ENCODE measurements around the gene FAM136A.
"Not testable (repeated sequence)": the region's sequence is repeated elsewhere in the genome, so short reads cannot be mapped to it uniquely, and the experiment has no call there.

Gene FAM136A

GRCh38 chr2:70303186-70303585, 1.3 kb upstream of the FAM136A start:
- DNase-seq, result no peak
- in situ Hi-C loops (cut with MboI; ENCODE audit: low pct_unique_long_range_greater_than_20kb, low sequenced_read_pairs), result loop anchor here (25.0 kb wide), 1 partner anchor 334 kb away; no protein-coding TSS in a partner anchor

- not testable (repeated sequence) for DNase-seq
- in situ Hi-C loops (cut with MboI; ENCODE audit: low pct_unique_long_range_greater_than_20kb, low sequenced_read_pairs), result loop anchor here (25.0 kb wide), 1 partner anchor 335 kb away; no protein-coding TSS in a partner anchor
Measured at GRCh38 chr2:70302195-70302546, 304 bp upstream of the FAM136A start.

- no peak for DNase-seq
- in situ Hi-C loops (cut with MboI; ENCODE audit: low pct_unique_long_range_greater_than_20kb, low sequenced_read_pairs), result loop anchor here (25.0 kb wide), 1 partner anchor 336 kb away; no protein-coding TSS in a partner anchor
Measured at GRCh38 chr2:70300771-70301343, 1.0 kb downstream of the FAM136A start.

- in situ Hi-C loops (cut with MboI; ENCODE audit: low pct_unique_long_range_greater_than_20kb, low sequenced_read_pairs); DNase-seq: not testable (repeated sequence)
Measured at GRCh38 chr2:70297828-70298227, 4.0 kb downstream of the FAM136A start.

- no peak for DNase-seq
- in situ Hi-C loops (cut with MboI; ENCODE audit: low pct_unique_long_range_greater_than_20kb, low sequenced_read_pairs), result no loop called here
Measured at GRCh38 chr2:70283500-70284191, 18.2 kb downstream of the FAM136A start.

- in situ Hi-C loops (cut with MboI; ENCODE audit: low pct_unique_long_range_greater_than_20kb, low sequenced_read_pairs), result no loop called here
- DNase-seq, result no peak
Measured at GRCh38 chr2:70282439-70282838, 19.4 kb downstream of the FAM136A start.

- in situ Hi-C loops (cut with MboI; ENCODE audit: low pct_unique_long_range_greater_than_20kb, low sequenced_read_pairs), result no loop called here
- no peak for DNase-seq
Measured at GRCh38 chr2:70280242-70280798, 21.5 kb downstream of the FAM136A start.

GRCh38 chr2:70270323-70270722, 31.5 kb downstream of the FAM136A start:
- no peak for DNase-seq
- in situ Hi-C loops (cut with MboI; ENCODE audit: low pct_unique_long_range_greater_than_20kb, low sequenced_read_pairs), result no loop called here

GRCh38 chr2:70269422-70270302, 32.2 kb downstream of the FAM136A start:
- in situ Hi-C loops (cut with MboI; ENCODE audit: low pct_unique_long_range_greater_than_20kb, low sequenced_read_pairs); DNase-seq: not testable (repeated sequence)

GRCh38 chr2:70266925-70267324, 34.9 kb downstream of the FAM136A start:
- DNase-seq; in situ Hi-C loops (cut with MboI; ENCODE audit: low pct_unique_long_range_greater_than_20kb, low sequenced_read_pairs): not testable (repeated sequence)

GRCh38 chr2:70261501-70261900, 40.4 kb downstream of the FAM136A start:
- DNase-seq, result no peak
- in situ Hi-C loops (cut with MboI; ENCODE audit: low pct_unique_long_range_greater_than_20kb, low sequenced_read_pairs), result no loop called here

- in situ Hi-C loops (cut with MboI; ENCODE audit: low pct_unique_long_range_greater_than_20kb, low sequenced_read_pairs), result no loop called here
- peak; percentile 24 for DNase-seq
Measured at GRCh38 chr2:70258532-70258875, 43.4 kb downstream of the FAM136A start.

- no peak for DNase-seq
- in situ Hi-C loops (cut with MboI; ENCODE audit: low pct_unique_long_range_greater_than_20kb, low sequenced_read_pairs), result no loop called here
Measured at GRCh38 chr2:70255637-70256314, 46.1 kb downstream of the FAM136A start.

GRCh38 chr2:70250434-70250833, 51.4 kb downstream of the FAM136A start:
- DNase-seq, result no peak
- in situ Hi-C loops (cut with MboI; ENCODE audit: low pct_unique_long_range_greater_than_20kb, low sequenced_read_pairs), result no loop called here

- DNase-seq, result peak; percentile 97
- in situ Hi-C loops (cut with MboI; ENCODE audit: low pct_unique_long_range_greater_than_20kb, low sequenced_read_pairs), result no loop called here
Measured at GRCh38 chr2:70248181-70248847, 53.6 kb downstream of the FAM136A start, which contains the start of gene TIA1. Gene TIA1, minus strand, starts transcription at chr2:70248628. Its CDS starts 198 bp downstream, at chr2:70248430.

GRCh38 chr2:70247364-70248180, 54.3 kb downstream of the FAM136A start:
- DNase-seq, result no peak
- in situ Hi-C loops (cut with MboI; ENCODE audit: low pct_unique_long_range_greater_than_20kb, low sequenced_read_pairs), result no loop called here
